Prostate gland (tissue), 2 donors: ENCODE data around the gene SLC38A3.

ENCODE experiments used
- CTCF ChIP-seq, 4 experiments: fragments of 200-600 bp in 2 of 4; fragments of 450-650 bp in 2 of 4; sonication (generic) in 2 of 4; IDR thresholded peaks; 1 replicate in 3 of 4; 2 replicates in 1 of 4; pipeline ENCODE4 v1.5.1; 2016 to 2019; ENCODE audit warnings: antibody characterized with exemption in 4 of 4, mild to moderate bottlenecking in 2 of 4, moderate library complexity in 2 of 4
- POLR2AphosphoS5 ChIP-seq: sonication (generic); formaldehyde crosslinking; IDR thresholded peaks from one replicate; pipeline ENCODE4 v1.6.1; 2017; ENCODE audit warnings: antibody characterized with exemption

- no peak for TF ChIP-seq CTCF (IDR thresholded peaks at IDR 0.05)
- no peak for TF ChIP-seq POLR2AphosphoS5
Measured at GRCh38 chr3:50233176-50233575, 28.1 kb downstream of the SLC38A3 start.
